Psoas muscle (tissue), 8 donors: ENCODE data around the gene SMG7. TPM values are rescaled to one million over a fixed set of nuclear protein-coding genes. Genes with fewer than 3 reads are reported as not detected.

Experiments used
- ATAC-seq, 4 donors: fragments of 200-7000 bp; cut with Tn5 transposase; one replicate each; pipeline ENCODE4 v1.9.1; 2020; ENCODE audit warnings: moderate library complexity in 3 of 4, mild to moderate bottlenecking in 2 of 4
- DNase-seq, 2 donors: peaks; one replicate each; pipeline ENCODE4 v3.0.0-alpha.2; 2020
- H3K27ac ChIP-seq: fragments of 200-600 bp; one replicate; pipeline ENCODE4 v1.8.0; 2022
- H3K27me3 ChIP-seq, 3 donors: fragments of 200-600 bp in 1 of 3; one replicate each; pipeline versions ENCODE4 v1.6.1 to v1.8.0; 2013 to 2022; ENCODE audit warnings: low read length in 2 of 3, mild to moderate bottlenecking in 2 of 3, moderate library complexity in 1 of 3; ENCODE audit not compliant: insufficient read depth in 3 of 3
- H3K36me3 ChIP-seq, 2 donors: fragments of 200-600 bp in 1 of 2; one replicate each; pipeline versions ENCODE4 v1.6.1 to v1.8.0; 2013 to 2022; ENCODE audit warnings: low read depth in 1 of 2, mild to moderate bottlenecking in 1 of 2, moderate library complexity in 1 of 2; ENCODE audit not compliant: insufficient read depth in 1 of 2
- H3K4me1 ChIP-seq: fragments of 200-600 bp; one replicate; pipeline ENCODE4 v1.8.0; 2022
- H3K4me3 ChIP-seq: fragments of 200-600 bp; one replicate; pipeline ENCODE4 v1.8.0; 2022; ENCODE audit warnings: mild to moderate bottlenecking
- H3K9me3 ChIP-seq: fragments of 200-600 bp; one replicate; pipeline ENCODE4 v1.8.0; 2022
- WGBS, 3 donors: extraction: QIAGEN DNeasy Blood & Tissue Kit; methylation state at CpG; one replicate each; pipeline versions ENCODE4 v1.1.6 to v1.1.7; 2013; 5-methylcytosine and 5-hydroxymethylcytosine counted together
- intact Hi-C, 2 donors: fragments of 100-400 bp; cut with DNase I; formaldehyde crosslinking; loops; one replicate each; pipeline versions ENCODE4 v1.11.0 to v1.14.2; 2022
- polyA plus RNA-seq, 3 donors: library from polyadenylated mRNA; stranded (reverse); fragments of 200-250 nt; gene quantifications; one replicate each; pipeline ENCODE4 v1.2.3, GENCODE V29; 2013
- total RNA-seq, 4 donors: library from RNA; stranded (reverse); fragmentation: NEBNext Ultra II Directional in 2 of 4; extraction: Animal tissue kit (Norgen Biotek cat#: 25700) in 2 of 4; gene quantifications; one replicate each; pipeline versions ENCODE4 v1.2.1 to v1.2.4, GENCODE V29; 2021 to 2023
- TF ChIP-seq, protein P1 (sequence below): fragments of 200-600 bp; IDR thresholded peaks from one replicate; pipeline ENCODE4 v1.8.0; 2022; ENCODE audit warnings: antibody characterized with exemption
- donor health status: healthy with polysubstance abuse.
- donor health status: DM: no; HTN: no; CAD: no; lungs with moderate emphysema.
- donor health status: Bipolar disorder and iron deficiency.
- donor health status: healthy.
- donor health status: DM: yes; HTN: yes; CAD: no.
- donor health status: DM: no; HTN: no; CAD: no.
- donor health status: DM: no; HTN: no; CAD: no.
- donor health status: DM: yes; HTN: yes; CAD: no.

Gene SMG7
- total and polyA plus RNA-seq, 7 donors: 14.1 to 40.3 (median 26.4) TPM

DNA sequence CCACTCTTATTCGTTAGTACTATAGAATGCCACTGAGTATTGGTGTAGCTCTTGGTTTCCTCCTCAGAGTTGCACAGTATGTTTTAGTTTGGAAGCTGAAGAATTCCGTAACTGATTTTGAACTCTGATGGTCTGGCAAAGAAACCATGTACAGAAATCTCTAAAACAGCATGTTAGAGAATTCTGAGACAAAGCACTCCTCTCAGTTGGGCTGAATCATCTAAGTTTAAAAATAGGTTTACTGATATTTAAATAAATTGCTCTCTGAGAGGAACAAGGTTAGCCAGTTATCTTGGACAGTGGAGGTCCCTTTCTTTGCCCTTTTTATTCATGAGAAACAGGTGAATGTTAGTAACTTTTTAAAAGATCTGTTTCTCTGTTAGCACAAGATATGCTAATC lies 74.1 kb downstream of the SMG7 start:
- DNase-seq (no peak), ATAC-seq (no peak)
- Histone ChIP-seq H3K4me3 (no peak overlapping the region), H3K27me3 (no peaks in the 10 kb centered on the region), H3K9me3 (no peaks in the 10 kb centered on the region), H3K36me3 (peaks cover 15 to 97% of the 10 kb centered on the region in 2 donors), H3K4me1 (no peaks in the 10 kb centered on the region), H3K27ac (no peak overlapping the region)
- intact Hi-C loops: loop anchor here in 1 of 2 donors (2.0 kb wide), 1 partner anchor 78 kb away; no protein-coding TSS in a partner anchor
- 86 to 89% (median 89%) methylated on average over 2 of the region's 2 CpGs for WGBS, 3 donors
- TF ChIP-seq, protein P1, sequence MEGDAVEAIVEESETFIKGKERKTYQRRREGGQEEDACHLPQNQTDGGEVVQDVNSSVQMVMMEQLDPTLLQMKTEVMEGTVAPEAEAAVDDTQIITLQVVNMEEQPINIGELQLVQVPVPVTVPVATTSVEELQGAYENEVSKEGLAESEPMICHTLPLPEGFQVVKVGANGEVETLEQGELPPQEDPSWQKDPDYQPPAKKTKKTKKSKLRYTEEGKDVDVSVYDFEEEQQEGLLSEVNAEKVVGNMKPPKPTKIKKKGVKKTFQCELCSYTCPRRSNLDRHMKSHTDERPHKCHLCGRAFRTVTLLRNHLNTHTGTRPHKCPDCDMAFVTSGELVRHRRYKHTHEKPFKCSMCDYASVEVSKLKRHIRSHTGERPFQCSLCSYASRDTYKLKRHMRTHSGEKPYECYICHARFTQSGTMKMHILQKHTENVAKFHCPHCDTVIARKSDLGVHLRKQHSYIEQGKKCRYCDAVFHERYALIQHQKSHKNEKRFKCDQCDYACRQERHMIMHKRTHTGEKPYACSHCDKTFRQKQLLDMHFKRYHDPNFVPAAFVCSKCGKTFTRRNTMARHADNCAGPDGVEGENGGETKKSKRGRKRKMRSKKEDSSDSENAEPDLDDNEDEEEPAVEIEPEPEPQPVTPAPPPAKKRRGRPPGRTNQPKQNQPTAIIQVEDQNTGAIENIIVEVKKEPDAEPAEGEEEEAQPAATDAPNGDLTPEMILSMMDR: no peak

DNA sequence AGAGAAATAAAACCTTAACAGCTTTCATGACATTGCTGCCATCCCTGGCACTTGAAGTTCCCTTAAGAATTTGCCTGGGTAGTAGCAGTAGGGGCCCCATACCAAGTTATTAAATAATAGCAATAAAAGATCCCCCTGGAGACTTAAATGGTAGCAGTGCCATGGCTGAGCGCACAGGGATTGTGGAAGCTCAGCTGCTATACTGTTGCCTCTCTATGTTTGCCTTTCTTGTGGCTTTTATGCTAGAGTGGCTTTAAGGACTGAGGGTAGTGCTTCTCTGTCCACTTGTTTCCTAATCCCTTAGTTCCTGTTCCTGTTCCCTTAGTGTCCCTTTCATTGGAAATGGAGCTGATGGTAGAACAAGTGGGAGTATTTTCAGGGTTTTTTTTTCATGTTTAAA lies 75.8 kb downstream of the SMG7 start:
- Histone ChIP-seq H3K36me3 (peaks cover 15 to 99% of the 10 kb centered on the region in 2 donors), H3K9me3 (no peaks in the 10 kb centered on the region), H3K4me3 (no peak overlapping the region), H3K27ac (no peak overlapping the region), H3K4me1 (no peaks in the 10 kb centered on the region), H3K27me3 (no peaks in the 10 kb centered on the region)
- 91 to 96% (median 92%) methylated on average over 1 of the region's 1 CpG for WGBS, 3 donors
- DNase-seq (no peak), ATAC-seq (no peak)
- TF ChIP-seq, protein P1: no peak
- intact Hi-C loops: no loop called here

DNA sequence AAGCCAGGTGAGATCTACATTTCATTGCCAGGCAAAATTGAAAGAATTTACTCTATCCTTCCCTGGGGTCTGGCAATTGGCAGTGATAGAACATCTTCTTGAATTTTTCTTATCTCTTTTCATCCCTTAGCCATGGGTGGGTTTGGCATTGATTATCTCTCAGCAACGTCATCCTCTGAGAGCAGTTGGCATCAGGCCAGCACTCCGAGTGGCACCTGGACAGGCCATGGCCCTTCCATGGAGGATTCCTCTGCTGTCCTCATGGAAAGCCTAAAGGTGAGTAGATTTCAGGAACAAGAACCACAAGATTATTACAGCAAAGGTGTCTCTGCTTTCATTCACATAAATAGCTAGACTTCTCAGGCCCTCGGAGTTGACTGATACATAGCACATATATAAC lies 78.6 kb downstream of the SMG7 start:
- Histone ChIP-seq H3K27ac (no peak overlapping the region), H3K4me3 (no peak overlapping the region), H3K4me1 (no peaks in the 10 kb centered on the region), H3K36me3 (peaks cover 13 to 100% of the 10 kb centered on the region in 2 donors), H3K27me3 (no peaks in the 10 kb centered on the region), H3K9me3 (no peaks in the 10 kb centered on the region)
- intact Hi-C loops: no loop called here
- TF ChIP-seq, protein P1: no peak
- WGBS, 3 donors: 48 to 52% (median 48%) methylated on average over 3 of the region's 3 CpGs
- DNase-seq (no peak), ATAC-seq (no peak)

DNA sequence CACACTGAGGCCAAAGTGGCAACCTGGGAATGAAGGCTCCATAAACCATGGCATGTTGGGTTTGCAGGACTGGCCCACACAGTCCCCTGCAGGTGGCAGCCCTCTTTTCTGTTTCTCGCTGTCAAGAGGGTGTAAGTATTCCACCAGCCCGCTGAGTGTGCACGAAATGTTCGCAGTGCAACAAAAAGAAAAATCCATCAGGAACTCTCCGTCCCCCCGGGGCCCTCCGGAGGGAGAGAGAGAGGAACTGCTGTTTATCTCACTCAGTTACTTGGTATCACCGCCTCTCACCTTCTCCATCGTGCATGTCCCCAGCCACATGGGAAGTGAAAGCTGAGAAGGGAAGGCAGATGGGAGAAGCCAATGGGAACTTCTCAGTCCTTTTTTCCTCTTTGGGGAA lies 79.6 kb downstream of the SMG7 start:
- DNase-seq (no peak), ATAC-seq (no peak)
- no peak overlapping the region for H3K27ac ChIP-seq
- WGBS, 3 donors: 80 to 85% (median 80%) methylated on average over 9 of the region's 9 CpGs
- TF ChIP-seq, protein P1: no peak
- H3K36me3 ChIP-seq: peaks cover 9 to 95% of the 10 kb centered on the region in 2 donors
- H3K27me3 ChIP-seq: no peaks in the 10 kb centered on the region
- H3K9me3 ChIP-seq: no peaks in the 10 kb centered on the region
- intact Hi-C loops: no loop called here
- no peak overlapping the region for H3K4me3 ChIP-seq
- H3K4me1 ChIP-seq: no peaks in the 10 kb centered on the region

DNA sequence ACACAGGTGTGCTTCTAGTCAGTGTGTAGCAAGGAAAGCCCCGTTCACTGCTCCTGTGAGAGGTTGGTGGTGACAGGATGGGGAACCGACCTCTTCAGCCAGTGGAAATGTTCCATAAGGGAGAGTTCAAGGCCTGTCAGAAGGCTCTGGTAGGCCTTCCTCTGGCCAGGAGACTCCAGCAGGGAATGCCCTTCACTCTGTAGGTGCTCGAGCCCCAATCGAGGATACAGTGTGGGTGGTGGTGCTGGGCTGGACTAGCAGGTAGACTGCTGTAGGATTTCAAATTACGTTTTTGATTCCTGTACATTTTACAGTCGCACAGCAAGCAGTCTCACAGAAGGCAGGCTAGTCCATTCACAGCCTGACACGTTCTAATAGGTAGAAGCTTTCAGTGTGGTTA lies 80.1 kb downstream of the SMG7 start:
- Histone ChIP-seq H3K9me3 (no peaks in the 10 kb centered on the region), H3K27me3 (no peaks in the 10 kb centered on the region), H3K4me1 (no peaks in the 10 kb centered on the region), H3K36me3 (peaks cover 9 to 90% of the 10 kb centered on the region in 2 donors), H3K27ac (no peak overlapping the region), H3K4me3 (no peak overlapping the region)
- WGBS, 3 donors: 84 to 90% (median 89%) methylated on average over 7 of the region's 7 CpGs
- no peak for ATAC-seq
- DNase-seq: no peak
- intact Hi-C loops: no loop called here
- TF ChIP-seq, protein P1: no peak
